Lung microvascular endothelial cell (primary cell): ENCODE data around the gene KLKB1. TPM values are rescaled to one million over a fixed set of nuclear protein-coding genes. Genes with fewer than 3 reads are reported as not detected.
"Not testable (repeated sequence)": the region's sequence is repeated elsewhere in the genome, so short reads cannot be mapped to it uniquely, and the experiment has no call there.

Source experiments
- DNase-seq, 2 donors: peaks; one replicate each; pipeline versions ENCODE4 v3.0.0 to v3.0.0-alpha.2; 2010; ENCODE audit warnings: low read depth in 2 of 2
- total RNA-seq: library from RNA; depleted of rRNA; stranded (reverse); fragments of >200 nt; gene quantifications from 2 replicates; pipeline ENCODE4 v1.2.1, GENCODE V29; 2014

KLKB1 gene
- total RNA-seq, 1 donor from 2014 or later = 0.20 TPM

DNA sequence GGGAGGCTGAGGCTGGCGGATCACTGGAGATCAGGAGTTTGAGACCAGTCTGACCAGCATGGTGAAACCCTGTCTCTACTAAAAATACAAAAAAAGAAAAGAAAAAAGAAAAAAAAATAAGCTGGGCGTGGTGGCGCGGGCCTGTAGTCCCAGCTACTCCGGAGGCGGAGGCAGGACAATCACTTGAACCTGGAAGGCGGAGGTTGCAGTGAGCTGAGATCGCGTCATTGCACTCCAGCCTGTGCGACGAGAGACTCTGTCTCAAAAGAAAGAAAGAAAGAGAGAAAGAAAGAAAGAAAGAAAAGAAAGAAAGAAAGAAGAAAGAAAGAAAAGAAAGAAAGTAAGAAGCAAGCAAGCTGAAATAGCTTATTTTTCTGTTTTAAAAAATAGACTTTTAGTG is 37.9 kb downstream of the KLKB1 start:
- DNase-seq = not testable (repeated sequence)

DNA sequence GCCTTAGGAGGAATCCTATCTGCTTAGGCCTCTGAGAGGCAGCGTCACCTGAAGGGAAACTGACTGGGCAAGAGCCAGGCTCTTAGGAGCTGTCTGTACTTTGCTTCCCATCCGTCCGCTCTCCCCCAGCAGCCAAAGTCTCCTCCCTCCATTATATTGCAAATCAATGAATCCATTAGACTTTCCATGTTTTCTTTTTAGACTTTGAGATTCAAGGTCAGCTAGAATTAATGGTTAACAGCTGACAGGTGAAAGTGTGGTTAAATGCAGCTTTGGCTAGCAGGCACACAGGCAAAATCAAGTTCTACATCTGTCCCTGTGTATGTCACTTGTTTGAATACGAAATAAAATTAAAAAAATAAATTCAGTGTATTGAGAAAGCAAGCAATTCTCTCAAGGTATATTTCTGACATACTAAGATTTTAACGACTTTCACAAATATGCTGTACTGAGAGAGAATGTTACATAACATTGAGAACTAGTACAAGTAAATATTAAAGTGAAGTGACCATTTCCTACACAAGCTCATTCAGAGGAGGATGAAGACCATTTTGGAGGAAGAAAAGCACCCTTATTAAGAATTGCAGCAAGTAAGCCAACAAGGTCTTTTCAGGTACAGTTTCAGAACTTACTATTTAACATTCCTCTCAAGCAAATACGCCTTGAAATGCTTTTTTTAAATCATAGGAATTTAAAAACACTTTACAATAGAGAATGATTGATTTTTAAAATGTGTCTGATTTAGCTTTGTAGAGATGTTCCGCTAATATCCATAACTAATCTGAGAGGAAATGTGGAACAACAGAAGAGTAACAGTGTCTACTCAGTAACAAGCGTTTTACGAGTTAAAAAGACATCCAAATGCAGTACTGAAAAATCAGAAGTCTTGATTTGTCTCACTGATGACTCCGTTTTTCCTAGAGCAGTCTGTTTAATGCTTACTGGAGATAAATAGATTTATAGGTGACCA is 38.7 kb downstream of the KLKB1 start, which contains the start of gene F11:
F11 (plus strand) TSS at position 507 of the 970 bp plus-strand sequence. CDS start 948 bp downstream, outside the sequence.
- DNase-seq = no peak

- DNase-seq = no peak
These were observed 39.6 kb downstream of the KLKB1 start for GRCh38 chr4:186266729-186267456.

DNA sequence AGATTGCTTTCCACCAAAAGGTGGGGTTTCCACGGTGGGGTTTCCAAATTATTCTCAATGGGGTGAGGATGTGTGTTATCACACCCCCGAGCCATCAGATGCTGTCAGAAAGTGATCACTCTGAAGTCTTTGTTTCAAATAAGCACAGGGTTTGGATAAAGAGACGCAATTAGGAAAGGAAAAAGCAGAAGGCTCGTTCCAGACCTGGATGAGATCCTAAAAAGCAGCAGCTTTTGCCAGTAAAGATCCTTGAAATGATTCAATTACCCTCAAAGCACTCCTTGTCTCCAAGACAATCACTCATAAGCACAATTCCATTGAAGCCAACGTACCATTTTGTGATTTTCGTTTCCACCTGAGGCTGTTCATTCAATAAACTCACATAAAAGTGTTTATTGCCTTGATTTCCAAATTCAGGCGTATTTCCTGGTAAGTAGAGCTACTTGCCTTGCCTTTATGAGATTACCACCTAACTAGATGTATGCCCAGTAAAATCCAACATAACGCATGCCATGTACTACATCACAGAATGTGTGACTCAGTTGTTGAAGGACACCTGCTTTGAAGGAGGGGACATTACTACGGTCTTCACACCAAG is 43.9 kb downstream of the KLKB1 start:
- no peak for DNase-seq

DNA sequence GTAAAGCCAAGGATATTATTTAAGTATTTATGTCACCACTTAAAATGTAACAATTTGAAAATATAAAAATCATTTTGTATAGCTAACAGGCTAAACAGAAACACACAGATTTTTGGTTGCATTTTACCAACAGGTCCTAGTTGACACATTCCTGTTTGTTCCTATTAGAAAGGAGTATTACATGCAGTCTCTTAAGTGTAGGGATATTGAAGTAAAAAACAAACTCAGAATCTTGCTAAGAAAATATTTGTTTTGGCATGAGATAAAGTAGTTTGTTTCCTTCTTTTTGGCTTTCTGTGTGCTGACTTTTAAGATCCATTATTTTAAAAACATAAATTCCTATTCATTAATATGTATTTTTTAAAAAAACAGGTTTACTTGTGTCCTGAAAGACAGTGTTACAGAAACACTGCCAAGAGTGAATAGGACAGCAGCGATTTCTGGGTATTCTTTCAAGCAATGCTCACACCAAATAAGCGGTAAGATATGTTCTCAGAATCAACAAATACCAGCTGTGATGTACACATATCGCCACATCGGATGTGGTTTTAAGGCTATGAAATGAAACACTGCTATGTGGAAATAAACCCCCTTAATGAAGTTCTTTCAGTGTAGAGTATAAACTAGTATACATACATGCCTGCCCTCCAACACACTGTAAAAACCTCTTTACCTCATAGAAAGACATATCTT is 45.5 kb downstream of the KLKB1 start:
- DNase-seq = no peak

DNA sequence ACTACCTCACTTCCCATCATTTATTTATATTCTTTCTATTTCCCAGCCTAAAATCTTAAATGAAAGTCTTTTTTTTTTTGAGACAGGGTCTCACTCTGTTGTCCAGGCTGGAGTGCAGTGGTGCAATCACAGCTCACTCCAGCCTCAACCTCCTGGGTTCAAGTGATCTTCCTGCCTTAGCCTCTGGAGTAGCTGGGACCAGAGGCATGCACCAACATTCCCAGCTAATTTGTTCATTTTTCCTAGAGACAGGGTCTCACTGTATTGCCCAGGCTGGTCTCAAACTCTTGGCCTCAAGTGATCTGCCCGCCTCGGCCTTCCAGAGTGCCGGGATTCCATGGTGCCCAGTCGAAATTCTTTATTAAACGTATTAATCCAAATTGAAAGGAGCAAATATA is 46.1 kb downstream of the KLKB1 start:
- not testable (repeated sequence) for DNase-seq

- no peak for DNase-seq
These were observed 56.0 kb downstream of the KLKB1 start for GRCh38 chr4:186283311-186283710.

DNA sequence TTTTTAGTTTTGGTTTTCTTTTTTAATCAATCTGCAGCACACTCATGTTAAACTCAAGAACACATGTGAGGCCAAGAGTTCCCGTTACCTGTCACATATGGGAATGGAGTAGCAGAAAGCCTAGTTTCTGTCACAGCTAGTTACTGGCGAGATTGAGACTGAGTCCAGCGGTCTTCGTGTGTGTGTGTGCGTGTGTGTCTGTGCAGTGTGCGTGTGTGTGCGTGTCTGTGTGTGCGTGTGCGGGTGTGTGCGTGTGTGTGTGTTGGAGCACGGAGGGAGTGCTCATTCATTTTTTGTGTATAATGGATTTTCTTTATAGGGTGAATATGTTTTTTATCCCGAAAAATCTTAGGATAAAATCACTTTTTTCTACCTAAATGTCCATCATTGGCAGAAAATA is 57.8 kb downstream of the KLKB1 start:
- DNase-seq = no peak

GRCh38 chr4:186286581-186286980 is 59.3 kb downstream of the KLKB1 start:
- no peak for DNase-seq

GRCh38 chr4:186291256-186291890 is 64.1 kb downstream of the KLKB1 start:
- DNase-seq = no peak

- no peak for DNase-seq
These were observed 66.9 kb downstream of the KLKB1 start for GRCh38 chr4:186294160-186294559.

DNA sequence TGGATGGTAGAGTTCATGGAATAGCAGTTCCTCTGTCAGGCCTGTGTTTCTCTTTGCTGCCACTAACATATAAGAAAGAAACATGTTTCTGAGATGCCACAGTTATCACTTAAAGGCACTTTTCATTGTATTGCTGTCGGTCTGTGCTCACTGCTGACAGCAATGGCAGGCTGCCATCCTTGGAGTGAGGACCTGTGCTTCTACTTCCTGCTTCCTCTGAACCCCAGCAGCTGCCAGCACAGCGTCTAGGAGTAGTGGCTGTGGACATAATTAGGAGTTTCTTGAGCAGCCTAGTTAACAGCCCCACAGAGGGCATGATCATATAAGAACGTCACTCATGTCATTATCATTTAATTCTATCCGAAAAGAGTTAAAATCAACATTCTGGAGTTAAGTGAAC is 69.2 kb downstream of the KLKB1 start:
- DNase-seq = no peak

GRCh38 chr4:186297013-186297645 is 69.8 kb downstream of the KLKB1 start:
- peak; percentile 59 to 70 for DNase-seq

- no peak for DNase-seq
These were observed 70.8 kb downstream of the KLKB1 start for GRCh38 chr4:186298031-186298647.

- no peak for DNase-seq
These were observed 72.0 kb downstream of the KLKB1 start for GRCh38 chr4:186299291-186299690.

DNA sequence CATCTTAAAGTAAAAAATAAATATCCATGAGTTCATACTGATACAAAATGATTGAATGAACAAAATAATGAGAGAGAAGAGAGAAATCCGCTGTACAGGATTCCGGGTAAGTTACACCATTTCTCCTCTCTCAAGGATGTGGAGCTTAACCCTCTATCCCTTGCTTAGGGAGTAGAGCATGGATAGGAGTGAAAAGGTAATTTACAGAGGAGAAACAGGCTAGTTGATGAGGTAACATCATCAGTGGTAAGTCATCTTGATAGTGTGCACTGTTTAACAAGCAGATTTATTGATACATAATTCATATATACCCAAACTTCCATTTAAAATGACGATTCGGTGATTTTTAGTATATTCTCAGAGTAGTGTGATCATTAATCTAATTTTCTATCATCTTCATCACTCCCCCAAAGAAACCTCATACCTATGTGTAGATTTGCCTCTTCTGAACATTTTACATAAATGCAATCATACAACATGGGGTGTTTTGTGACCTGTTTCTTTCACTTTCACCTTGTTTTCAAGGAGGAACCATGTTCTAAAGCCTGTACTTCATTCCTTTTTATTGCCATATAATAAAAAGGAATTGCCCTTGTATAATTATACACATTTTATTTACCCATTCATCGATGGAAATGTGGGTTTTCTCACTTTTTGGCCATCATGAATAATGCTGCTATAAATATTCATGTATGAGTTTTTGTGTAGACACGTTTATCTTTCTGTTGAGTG is 73.5 kb downstream of the KLKB1 start:
- DNase-seq = no peak

GRCh38 chr4:186304216-186304615 is 76.9 kb downstream of the KLKB1 start:
- no peak for DNase-seq

DNA sequence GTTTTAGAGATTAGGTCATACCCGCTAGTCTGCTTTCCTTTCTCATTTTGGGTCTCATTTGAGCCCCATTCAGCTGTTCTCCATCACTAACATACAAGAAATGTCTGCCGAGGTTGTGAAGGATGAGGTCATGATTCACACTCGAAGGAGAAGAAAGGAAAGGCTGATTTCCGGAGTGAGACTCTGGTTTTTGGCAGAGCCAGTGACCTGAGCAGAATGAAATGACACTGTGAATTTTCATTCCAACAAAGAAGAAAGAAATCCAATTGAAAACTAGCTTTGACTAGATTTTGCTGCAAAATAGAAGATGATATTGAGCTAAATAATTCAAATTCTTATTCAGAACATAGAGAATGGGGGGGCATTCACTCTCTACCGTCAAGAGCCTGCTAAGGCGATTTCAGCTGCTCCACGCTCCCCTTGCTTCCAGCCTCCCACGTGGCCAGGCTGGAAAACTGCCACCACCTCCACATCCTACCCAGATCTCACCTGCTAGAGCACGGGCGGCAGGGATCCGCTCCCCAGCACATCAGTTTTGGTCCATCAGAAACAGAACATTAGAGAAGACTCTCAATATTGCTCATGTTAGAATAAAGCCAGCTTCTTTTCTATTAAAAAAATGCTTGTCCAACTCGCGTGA is 77.7 kb downstream of the KLKB1 start:
- DNase-seq = no peak

DNA sequence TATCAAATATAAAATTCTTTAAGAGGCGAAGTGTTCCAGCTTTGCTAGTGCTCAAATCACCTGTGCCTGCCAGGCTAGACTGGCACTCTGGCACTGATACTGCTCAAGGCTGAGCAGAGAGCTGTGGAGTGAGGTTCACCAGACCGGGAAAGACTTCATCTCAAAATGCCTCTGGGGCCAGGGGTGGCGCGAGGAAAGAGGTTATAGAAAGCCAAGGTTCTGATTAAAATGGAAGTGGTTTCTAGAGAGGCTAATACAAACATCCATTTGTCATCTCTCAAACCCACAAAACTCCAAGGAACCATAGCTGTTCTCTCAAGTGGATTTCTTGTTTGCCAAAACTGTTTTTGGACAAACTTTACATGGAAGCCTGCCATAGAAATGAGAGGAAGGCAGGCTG is 80.2 kb downstream of the KLKB1 start:
- no peak for DNase-seq
